KG1 (cell line): Measurements from ENCODE around the gene UGT1A3.

Source experiments
- DNase-seq: peaks from one replicate; lab custom pipeline; 2025; lab: John Stamatoyannopoulos, UW

Gene UGT1A3

GRCh38 chr2:233816771-233817170 is 87.9 kb downstream of the UGT1A3 start:
- DNase-seq: no peak

GRCh38 chr2:233817361-233817911 is 88.6 kb downstream of the UGT1A3 start:
- DNase-seq: no peak

GRCh38 chr2:233817995-233818638 is 89.3 kb downstream of the UGT1A3 start:
- DNase-seq: no peak

DNA sequence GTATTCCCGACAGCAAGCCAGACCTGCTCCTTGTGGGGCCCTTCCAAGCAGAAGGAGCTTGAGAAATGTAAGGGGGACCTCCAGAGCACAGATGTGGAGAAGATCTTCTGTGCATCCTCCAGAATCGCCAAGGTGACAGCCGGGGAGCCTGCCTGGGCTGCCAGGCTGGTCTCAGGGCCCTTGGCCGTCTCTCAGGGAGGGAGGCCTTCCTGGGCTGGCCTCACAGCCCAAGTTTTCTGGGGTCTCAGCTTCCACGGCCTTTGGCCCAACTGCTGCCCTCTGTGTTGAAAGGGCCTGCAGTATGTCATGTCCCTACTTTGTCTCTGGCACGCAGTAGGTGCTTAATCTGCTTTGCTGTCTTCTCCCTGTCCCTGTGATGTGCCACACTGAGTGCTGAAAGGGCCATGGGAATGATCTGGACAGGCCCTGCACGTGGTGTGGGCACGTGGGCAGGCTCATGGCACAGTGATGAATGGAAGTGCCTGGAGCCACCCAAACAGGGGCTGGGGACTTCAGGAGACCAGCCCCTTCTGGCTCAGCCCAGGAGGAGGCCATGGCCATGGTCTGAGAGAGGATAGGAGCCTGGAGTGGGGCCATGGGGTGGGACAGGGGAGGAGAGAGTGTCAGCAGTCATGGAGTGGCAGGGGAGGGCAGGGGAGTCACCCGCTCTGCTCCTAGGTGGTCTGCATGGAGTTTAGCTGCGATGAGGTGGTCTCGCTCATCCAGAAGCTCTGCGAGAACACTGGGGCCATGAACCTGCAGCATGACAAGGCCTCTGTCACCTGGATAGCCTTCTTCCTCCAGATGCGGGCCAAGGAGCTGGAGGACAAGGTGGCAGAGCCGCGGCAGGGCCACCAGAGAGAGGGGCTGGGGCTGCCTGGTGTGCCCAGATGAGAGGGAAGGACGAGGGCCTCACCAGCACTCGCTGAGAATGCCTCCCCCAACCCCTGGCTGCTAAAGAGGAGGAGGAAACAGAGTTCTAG is 90.1 kb downstream of the UGT1A3 start:
- no peak for DNase-seq

GRCh38 chr2:233819884-233820773 is 91.3 kb downstream of the UGT1A3 start:
- DNase-seq: no peak

DNA sequence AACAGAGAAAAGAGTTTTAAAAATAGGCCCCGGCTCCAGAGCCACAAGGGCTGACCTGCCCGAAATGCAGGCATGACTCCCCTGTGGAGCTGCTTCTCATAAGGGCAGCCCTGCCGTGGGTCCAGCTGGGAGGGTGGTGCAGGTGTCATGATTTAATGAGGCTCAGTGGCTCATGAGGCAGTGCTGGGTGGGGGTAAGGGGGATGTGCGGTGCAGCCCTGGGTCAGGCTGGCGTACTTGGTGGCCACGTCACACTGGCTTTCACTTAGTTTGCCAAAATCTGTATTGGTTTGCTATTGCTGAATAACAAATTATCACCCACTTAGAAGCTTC is 91.9 kb downstream of the UGT1A3 start:
- no peak for DNase-seq

- no peak for DNase-seq
Observed at GRCh38 chr2:233821196-233821595, 92.4 kb downstream of the UGT1A3 start.

DNA sequence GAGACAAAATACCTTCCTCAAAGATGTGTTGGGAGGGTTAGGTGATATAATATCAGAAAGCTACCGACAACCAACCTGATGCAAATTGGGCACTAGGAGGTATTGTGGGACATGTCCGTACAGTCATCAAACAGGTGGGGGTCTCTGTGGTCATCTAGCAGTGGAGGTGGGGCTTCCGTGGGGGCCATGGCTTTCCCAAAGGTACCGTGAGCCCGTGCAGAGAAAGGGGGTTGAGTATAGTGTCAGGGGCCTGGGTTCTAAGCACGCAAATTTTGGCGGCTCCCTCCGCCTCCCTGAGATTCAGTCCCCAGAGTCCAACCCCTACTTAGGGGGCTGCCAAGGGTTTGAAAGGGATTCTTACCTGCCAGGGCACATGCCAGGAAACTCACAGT is 92.9 kb downstream of the UGT1A3 start:
- no peak for DNase-seq

GRCh38 chr2:233822101-233822771 is 93.4 kb downstream of the UGT1A3 start:
- no peak for DNase-seq
